Common myeloid progenitor, CD34-positive (primary cell): Measurements from ENCODE around the gene CHAF1A.

Experiments
- CTCF ChIA-PET: fragments of 350-600 bp; sonication (Branson Sonifier 250); formaldehyde crosslinking; loops from one replicate; lab custom pipeline; 2021; ENCODE audit warnings: antibody characterized with exemption; lab: Charles Lee
- POLR2A ChIA-PET: fragments of 350-600 bp; sonication (Branson Sonifier 250); formaldehyde crosslinking; loops from one replicate; lab custom pipeline; 2021; ENCODE audit warnings: antibody characterized with exemption; lab: Charles Lee
- DNase-seq, 3 donors: peaks; one replicate each; pipeline versions ENCODE4 v3.0.0 to v3.0.0-alpha.2; 2013
- H3K27ac ChIP-seq, 2 experiments: 1 replicate in 1 of 2; 2 replicates in 1 of 2; pipeline ENCODE4 v1.7.0; 2013; ENCODE audit warnings: inconsistent platforms in 2 of 2, low read length in 2 of 2, mild to moderate bottlenecking in 2 of 2, low read depth in 1 of 2, moderate library complexity in 1 of 2; ENCODE audit not compliant: severe bottlenecking in 2 of 2, insufficient read depth in 1 of 2, poor library complexity in 1 of 2
- H3K27me3 ChIP-seq, 5 experiments: replicated peaks in 2 of 5; 1 replicate in 3 of 5; 2 replicates in 2 of 5; pipeline versions ENCODE4 v1.6.1 to v1.7.0; 2013; ENCODE audit warnings: low read length in 4 of 5, mild to moderate bottlenecking in 2 of 5, moderate library complexity in 2 of 5, inconsistent platforms in 1 of 5; ENCODE audit not compliant: insufficient read depth in 5 of 5, control insufficient read depth in 4 of 5
- H3K36me3 ChIP-seq, 4 experiments: 1 replicate in 2 of 4; 2 replicates in 2 of 4; pipeline versions ENCODE4 v1.6.1 to v1.7.0; 2013; ENCODE audit warnings: low read length in 3 of 4, control low read depth in 1 of 4, mild to moderate bottlenecking in 1 of 4; ENCODE audit not compliant: control insufficient read depth in 4 of 4, insufficient read depth in 4 of 4
- H3K4me1 ChIP-seq, 4 experiments: 1 replicate in 3 of 4; 2 replicates in 1 of 4; pipeline versions ENCODE4 v1.6.1 to v1.7.1; 2013; ENCODE audit warnings: low read length in 3 of 4, mild to moderate bottlenecking in 3 of 4, control low read depth in 1 of 4, inconsistent platforms in 1 of 4, moderate library complexity in 1 of 4; ENCODE audit not compliant: control insufficient read depth in 4 of 4, insufficient read depth in 4 of 4; ENCODE audit errors: control extremely low read depth in 1 of 4
- H3K4me3 ChIP-seq, 7 experiments: 1 replicate in 4 of 7; 2 replicates in 3 of 7; pipeline versions ENCODE4 v1.5.1 to v1.7.0; 2013; ENCODE audit warnings: mild to moderate bottlenecking in 7 of 7, low read length in 6 of 7, moderate library complexity in 6 of 7, inconsistent platforms in 2 of 7, low read depth in 2 of 7, control low read depth in 1 of 7; ENCODE audit not compliant: insufficient read depth in 4 of 7, control insufficient read depth in 1 of 7; ENCODE audit errors: extremely low read depth in 1 of 7
- H3K9me3 ChIP-seq, 5 experiments: 1 replicate in 4 of 5; 2 replicates in 1 of 5; pipeline versions ENCODE4 v1.6.1 to v1.7.1; 2013; ENCODE audit warnings: low read length in 4 of 5, mild to moderate bottlenecking in 2 of 5, inconsistent platforms in 1 of 5, low read depth in 1 of 5, moderate library complexity in 1 of 5; ENCODE audit not compliant: control insufficient read depth in 4 of 5, insufficient read depth in 2 of 5; ENCODE audit errors: control extremely low read depth in 1 of 5
- WGBS: methylation state at CpG from one replicate; pipeline ENCODE4 v1.1.5; 2013; ENCODE audit not compliant: insufficient coverage; 5-methylcytosine and 5-hydroxymethylcytosine counted together

CHAF1A gene

GRCh38 chr19:4358709-4359626 is 43.5 kb upstream of the CHAF1A start:
- ChIA-PET POLR2A (interaction anchor here (0.5 kb wide), 1 partner anchor 71 kb away, joined by 3 read pairs; no protein-coding TSS in a partner anchor), CTCF (interaction anchor here (1.2 to 1.3 kb wide), 3 partner anchors 11 to 92 kb away, joined by 3 to 5 read pairs (median 4); no protein-coding TSS in a partner anchor)
- Histone ChIP-seq H3K36me3 (peaks cover 0 to 84% (median 54%) of the 10 kb centered on the region in 4 experiments), H3K4me1 (peaks cover 0 to 2% (median 0%) of the 10 kb centered on the region in 4 experiments), H3K9me3 (no peaks in the 10 kb centered on the region), H3K4me3 (no peak overlapping the region), H3K27me3 (no peaks in the 10 kb centered on the region), H3K27ac (no peak overlapping the region)
- no peak for DNase-seq
- WGBS: 98% methylated on average over 23 of the region's 25 CpGs

DNA sequence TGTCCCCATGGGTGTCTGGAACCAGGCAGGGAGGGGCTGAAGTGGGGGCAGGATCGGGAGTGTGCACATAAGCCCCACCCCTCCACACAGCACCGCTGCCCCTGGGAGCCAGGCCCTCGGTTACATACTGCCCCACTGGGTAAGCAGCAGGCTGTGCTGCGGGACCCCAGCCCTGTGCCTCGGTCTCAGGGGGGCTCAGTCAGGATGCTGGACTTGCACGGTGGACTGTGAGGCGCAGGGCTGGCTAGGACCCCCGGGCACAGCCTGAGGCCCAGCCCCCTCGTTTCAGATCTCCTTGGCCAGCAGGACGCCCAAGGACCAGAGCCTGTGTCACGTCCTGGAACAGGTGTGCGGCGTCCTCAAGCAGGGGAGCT is 42.8 kb upstream of the CHAF1A start:
- CTCF ChIA-PET: interaction anchor here (1.3 to 2.3 kb wide), 3 partner anchors 10 to 93 kb away, joined by 3 to 7 read pairs (median 4); no protein-coding TSS in a partner anchor
- Histone ChIP-seq H3K4me3 (no peak overlapping the region), H3K4me1 (peaks cover 0 to 2% (median 0%) of the 10 kb centered on the region in 4 experiments)

GRCh38 chr19:4360081-4360569 is 42.3 kb upstream of the CHAF1A start:
- Histone ChIP-seq H3K27ac (no peak overlapping the region), H3K36me3 (peaks cover 0 to 81% (median 54%) of the 10 kb centered on the region in 4 experiments), H3K4me3 (no peak overlapping the region), H3K27me3 (no peaks in the 10 kb centered on the region), H3K9me3 (no peaks in the 10 kb centered on the region), H3K4me1 (peaks cover 0 to 2% (median 0%) of the 10 kb centered on the region in 4 experiments)
- ChIA-PET POLR2A (no interaction called here), CTCF (interaction anchor here (1.3 to 2.3 kb wide), 2 partner anchors 10 to 93 kb away, joined by 4 to 7 read pairs; no protein-coding TSS in a partner anchor)
- 88% methylated on average over 9 of the region's 9 CpGs for WGBS
- DNase-seq: no peak

More for the DNA sequence above, 42.8 kb upstream of the CHAF1A start:
- H3K27ac ChIP-seq: no peak overlapping the region
- WGBS: 96% methylated on average over 13 of the region's 13 CpGs
- POLR2A ChIA-PET: interaction anchor here (0.5 kb wide), 1 partner anchor 72 kb away, joined by 3 read pairs; no protein-coding TSS in a partner anchor
- peaks cover 0 to 82% (median 54%) of the 10 kb centered on the region in 4 experiments for H3K36me3 ChIP-seq
- no peak for DNase-seq
- no peaks in the 10 kb centered on the region for H3K9me3 ChIP-seq
- no peaks in the 10 kb centered on the region for H3K27me3 ChIP-seq

DNA sequence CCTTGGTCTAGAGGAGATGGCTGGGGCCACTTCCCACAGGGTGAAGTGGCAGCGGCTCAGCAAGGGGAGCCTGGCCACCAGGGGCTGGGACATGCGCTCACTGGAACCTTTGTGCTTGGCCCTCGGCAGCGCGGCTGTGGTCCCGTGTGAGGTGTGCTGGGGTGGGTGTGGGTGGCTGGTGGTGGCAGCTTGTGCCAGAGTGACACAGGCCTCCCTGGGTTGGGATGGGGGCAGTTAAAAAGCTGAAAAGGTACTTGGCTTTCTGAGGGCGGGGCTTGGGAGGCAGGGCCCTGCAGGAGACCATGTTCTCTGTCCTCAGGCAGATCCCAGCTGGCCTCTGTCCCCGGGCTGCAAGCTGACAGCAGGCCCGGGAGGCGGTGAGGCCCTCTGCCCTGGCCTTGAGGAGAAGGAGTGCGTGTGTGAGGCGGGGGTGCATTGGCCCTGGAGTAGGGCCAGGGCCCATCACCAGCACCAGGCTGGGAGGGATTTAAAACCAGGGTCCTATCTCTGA is 41.7 kb upstream of the CHAF1A start:
- H3K27me3 ChIP-seq: no peaks in the 10 kb centered on the region
- 92% methylated on average over 12 of the region's 12 CpGs for WGBS
- CTCF ChIA-PET: interaction anchor here (2.3 kb wide), 1 partner anchor 94 kb away, joined by 7 read pairs; no protein-coding TSS in a partner anchor
- H3K4me1 ChIP-seq: peaks cover 0 to 2% (median 0%) of the 10 kb centered on the region in 4 experiments
- H3K36me3 ChIP-seq: peaks cover 0 to 86% (median 58%) of the 10 kb centered on the region in 4 experiments
- POLR2A ChIA-PET: interaction anchor here (0.6 kb wide), 1 partner anchor 114 kb away, joined by 3 read pairs; the partner anchor contains the start of gene YJU2
- DNase-seq: no peak
- H3K9me3 ChIP-seq: no peaks in the 10 kb centered on the region
- no peak overlapping the region for H3K27ac ChIP-seq
- no peak overlapping the region for H3K4me3 ChIP-seq

- Histone ChIP-seq H3K36me3 (peaks cover 3 to 88% (median 60%) of the 10 kb centered on the region in 4 experiments), H3K27ac (no peak overlapping the region), H3K27me3 (no peaks in the 10 kb centered on the region), H3K9me3 (no peaks in the 10 kb centered on the region), H3K4me3 (no peak overlapping the region), H3K4me1 (peaks cover 0 to 2% (median 0%) of the 10 kb centered on the region in 4 experiments)
- ChIA-PET CTCF (interaction anchor here (1.0 to 2.3 kb wide), 3 partner anchors 8 to 94 kb away, joined by 3 to 11 read pairs (median 7); no protein-coding TSS in a partner anchor), POLR2A (interaction anchor here (0.6 kb wide), 2 partner anchors 63 to 114 kb away, joined by 3 read pairs; partner anchors contain the start of gene YJU2)
- 95% methylated on average over 41 of the region's 50 CpGs for WGBS
- DNase-seq: no peak
Measured at GRCh38 chr19:4361152-4362046, 41.0 kb upstream of the CHAF1A start.
